ENCODE measurements around the gene PANK1.

The PANK1 gene

GRCh38 chr10:89644967-89645741 lies at the start of gene PANK1:
TSS of gene PANK1 (minus strand) at chr10:89645242. CDS start at chr10:89644891, 351 bp downstream.
- Histone ChIP-seq H3K79me2 (ENCODE audit: low read length) (peaks cover 41% of the 10 kb centered on the region), H4K20me1 (ENCODE audit: insufficient read depth, low read length) (peaks cover 15% of the 10 kb centered on the region), H3K4me3 (ENCODE audit: low read length) (peak within 1 kb of the TSS; percentile 98), H3K36me3 (replicated peaks; ENCODE audit: low read depth, low read length) (no peaks in the 10 kb centered on the region), H3K27ac (ENCODE audit: low read length) (peak within 1 kb of the TSS; percentile 78), H3K4me2 (ENCODE audit: low read length) (peak within 1 kb of the TSS; percentile 85), H2AFZ (ENCODE audit: low read depth, low read length) (peak within 1 kb of the TSS; percentile 97), H3K9me3 (ENCODE audit: insufficient read depth, low read length) (peaks cover 3% of the 10 kb centered on the region; the same call in 1 of the 2 replicates), H3K9ac (ENCODE audit: low read length) (peak within 1 kb of the TSS; percentile 86), H3K27me3 (ENCODE audit: low read depth, low read length) (no peaks in the 10 kb centered on the region), H3K4me1 (ENCODE audit: low read length) (peaks cover 27% of the 10 kb centered on the region)
- TF ChIP-seq CTCF (IDR thresholded peaks at IDR 0.05; ENCODE audit: low read depth, low read length) (no peak), EZH2phosphoT487 (IDR thresholded peaks at IDR 0.05; ENCODE audit: low read depth) (no peak)

- Histone ChIP-seq H3K27me3 (ENCODE audit: low read depth, low read length) (no peaks in the 10 kb centered on the region), H3K27ac (ENCODE audit: low read length) (no peak overlapping the region), H3K4me1 (ENCODE audit: low read length) (no peaks in the 10 kb centered on the region), H4K20me1 (ENCODE audit: insufficient read depth, low read length) (no peaks in the 10 kb centered on the region), H3K4me3 (ENCODE audit: low read length) (no peak overlapping the region), H3K9me3 (ENCODE audit: insufficient read depth, low read length) (no peaks in the 10 kb centered on the region), H3K36me3 (replicated peaks; ENCODE audit: low read depth, low read length) (no peaks in the 10 kb centered on the region), H3K9ac (ENCODE audit: low read length) (no peak overlapping the region), H3K4me2 (ENCODE audit: low read length) (no peak overlapping the region), H3K79me2 (ENCODE audit: low read length) (no peaks in the 10 kb centered on the region), H2AFZ (ENCODE audit: low read depth, low read length) (no peak overlapping the region)
- TF ChIP-seq EZH2phosphoT487 (IDR thresholded peaks at IDR 0.05; ENCODE audit: low read depth) (no peak), CTCF (IDR thresholded peaks at IDR 0.05; ENCODE audit: low read depth, low read length) (no peak)
These were observed 48.1 kb upstream of the PANK1 start for GRCh38 chr10:89693176-89693575.

GRCh38 chr10:89692416-89692815 lies 47.4 kb upstream of the PANK1 start:
- H3K4me1 ChIP-seq (ENCODE audit: low read length) = no peaks in the 10 kb centered on the region
- no peaks in the 10 kb centered on the region for H3K79me2 ChIP-seq (ENCODE audit: low read length)
- TF ChIP-seq CTCF (IDR thresholded peaks at IDR 0.05; ENCODE audit: low read depth, low read length) = no peak
- no peak for TF ChIP-seq EZH2phosphoT487 (IDR thresholded peaks at IDR 0.05; ENCODE audit: low read depth)
- no peaks in the 10 kb centered on the region for H3K36me3 ChIP-seq (replicated peaks; ENCODE audit: low read depth, low read length)
- no peak overlapping the region for H3K27ac ChIP-seq (ENCODE audit: low read length)
- no peaks in the 10 kb centered on the region for H3K9me3 ChIP-seq (ENCODE audit: insufficient read depth, low read length)
- H3K9ac ChIP-seq (ENCODE audit: low read length) = no peak overlapping the region
- H3K4me3 ChIP-seq (ENCODE audit: low read length) = no peak overlapping the region
- no peaks in the 10 kb centered on the region for H4K20me1 ChIP-seq (ENCODE audit: insufficient read depth, low read length)
- no peaks in the 10 kb centered on the region for H3K27me3 ChIP-seq (ENCODE audit: low read depth, low read length)
- no peak overlapping the region for H2AFZ ChIP-seq (ENCODE audit: low read depth, low read length)
- H3K4me2 ChIP-seq (ENCODE audit: low read length) = no peak overlapping the region

GRCh38 chr10:89690027-89690426 lies 45.0 kb upstream of the PANK1 start:
- no peak overlapping the region for H3K27ac ChIP-seq (ENCODE audit: low read length)
- no peaks in the 10 kb centered on the region for H4K20me1 ChIP-seq (ENCODE audit: insufficient read depth, low read length)
- H3K4me1 ChIP-seq (ENCODE audit: low read length) = no peaks in the 10 kb centered on the region
- no peak overlapping the region for H2AFZ ChIP-seq (ENCODE audit: low read depth, low read length)
- H3K36me3 ChIP-seq (replicated peaks; ENCODE audit: low read depth, low read length) = no peaks in the 10 kb centered on the region
- H3K79me2 ChIP-seq (ENCODE audit: low read length) = no peaks in the 10 kb centered on the region
- no peak overlapping the region for H3K4me3 ChIP-seq (ENCODE audit: low read length)
- H3K4me2 ChIP-seq (ENCODE audit: low read length) = no peak overlapping the region
- no peak overlapping the region for H3K9ac ChIP-seq (ENCODE audit: low read length)
- no peaks in the 10 kb centered on the region for H3K27me3 ChIP-seq (ENCODE audit: low read depth, low read length)
- no peaks in the 10 kb centered on the region for H3K9me3 ChIP-seq (ENCODE audit: insufficient read depth, low read length)
- TF ChIP-seq CTCF (IDR thresholded peaks at IDR 0.05; ENCODE audit: low read depth, low read length) (no peak), EZH2phosphoT487 (IDR thresholded peaks at IDR 0.05; ENCODE audit: low read depth) (no peak)
